B cell (primary cell): ENCODE data around the gene LSM7. TPM values are rescaled to one million over a fixed set of nuclear protein-coding genes. Genes with fewer than 3 reads are reported as not detected.

Source experiments
- ATAC-seq: fragments of 200-7000 bp; cut with Tn5 transposase; one replicate; pipeline ENCODE4 v1.10.0; 2021; ENCODE audit warnings: low read depth, mild to moderate bottlenecking, moderate number of reproducible peaks, moderate library complexity
- CTCF ChIA-PET: fragments of 350-600 bp; sonication (Branson Sonifier 250); formaldehyde crosslinking; loops from one replicate; lab custom pipeline; 2021; ENCODE audit warnings: antibody characterized with exemption, inconsistent platforms; lab: Charles Lee
- POLR2A ChIA-PET: fragments of 350-600 bp; sonication (Branson Sonifier 250); formaldehyde crosslinking; loops from one replicate; lab custom pipeline; 2021; ENCODE audit warnings: antibody characterized with exemption; lab: Charles Lee
- DNase-seq: peaks from one replicate; pipeline ENCODE4 v3.0.0; 2013
- H2AFZ ChIP-seq: 2 replicates; pipeline ENCODE4 v1.6.1; 2012; ENCODE audit warnings: mild to moderate bottlenecking, low read depth, low read length; ENCODE audit not compliant: insufficient read depth, poor library complexity, severe bottlenecking
- H3K27ac ChIP-seq, 2 donors: 1 replicate in 1 of 2; 2 replicates in 1 of 2; pipeline ENCODE4 v1.5.1; 2012 to 2013; ENCODE audit warnings: low read length in 2 of 2, mild to moderate bottlenecking in 2 of 2, moderate library complexity in 1 of 2
- H3K27me3 ChIP-seq, 4 experiments: fragments of 200-600 bp in 1 of 4; sonication (generic) in 1 of 4; replicated peaks in 1 of 4; 1 replicate in 2 of 4; 2 replicates in 2 of 4; pipeline versions ENCODE4 v1.6.1 to v1.7.0; 2013 to 2016; ENCODE audit warnings: low read length in 3 of 4, mild to moderate bottlenecking in 2 of 4, mixed read lengths in 1 of 4, moderate library complexity in 1 of 4; ENCODE audit not compliant: insufficient read depth in 4 of 4, control insufficient read depth in 3 of 4; ENCODE audit errors: control extremely low read depth in 1 of 4
- H3K36me3 ChIP-seq, 2 experiments: replicated peaks in 1 of 2; 1 replicate in 1 of 2; 2 replicates in 1 of 2; pipeline versions ENCODE4 v1.6.1 to v1.7.1; 2013; ENCODE audit warnings: low read length in 1 of 2; ENCODE audit not compliant: insufficient read depth in 2 of 2, control insufficient read depth in 1 of 2; ENCODE audit errors: control extremely low read depth in 1 of 2, extremely low read depth in 1 of 2
- H3K4me1 ChIP-seq, 2 donors: fragments of 200-600 bp in 1 of 2; sonication (generic) in 1 of 2; 1 replicate in 1 of 2; 2 replicates in 1 of 2; pipeline versions ENCODE4 v1.5.1 to v1.6.1; 2013 to 2017; ENCODE audit warnings: low read length in 2 of 2; ENCODE audit not compliant: control insufficient read depth in 2 of 2, insufficient read depth in 2 of 2
- H3K4me2 ChIP-seq: replicated peaks from 2 replicates; pipeline ENCODE3; 2012; ENCODE audit warnings: mild to moderate bottlenecking, low read depth, low read length; ENCODE audit not compliant: poor library complexity, severe bottlenecking
- H3K4me3 ChIP-seq, 5 experiments: fragments of 200-600 bp in 1 of 5; sonication (generic) in 1 of 5; 1 replicate in 3 of 5; 2 replicates in 2 of 5; pipeline versions ENCODE4 v1.5.1 to v1.7.0; 2011 to 2016; ENCODE audit warnings: low read length in 4 of 5, mild to moderate bottlenecking in 4 of 5, low read depth in 2 of 5, control low read depth in 1 of 5, moderate library complexity in 1 of 5; ENCODE audit not compliant: insufficient read depth in 1 of 5; ENCODE audit errors: control extremely low read depth in 1 of 5, extremely low read depth in 1 of 5
- H3K79me2 ChIP-seq: fragments of 200-600 bp; sonication (generic); one replicate; pipeline ENCODE4 v1.6.0; 2016; ENCODE audit warnings: low read length; ENCODE audit not compliant: control insufficient read depth, insufficient read depth
- H3K9ac ChIP-seq: fragments of 200-600 bp; sonication (generic); 2 replicates; pipeline ENCODE4 v1.6.1; 2017; ENCODE audit warnings: mild to moderate bottlenecking, low read length, moderate library complexity
- H3K9me3 ChIP-seq, 3 donors: one replicate each; pipeline versions ENCODE4 v1.6.1 to v1.7.1; 2013; ENCODE audit warnings: low read length in 2 of 3; ENCODE audit not compliant: control insufficient read depth in 2 of 3, insufficient read depth in 1 of 3; ENCODE audit errors: control extremely low read depth in 1 of 3
- H4K20me1 ChIP-seq: 2 replicates; pipeline ENCODE4 v1.6.0; 2012; ENCODE audit warnings: mild to moderate bottlenecking, low read length; ENCODE audit not compliant: insufficient read depth, control insufficient read depth, poor library complexity, severe bottlenecking
- H3K27ac Mint-ChIP-seq: one replicate; pipeline ENCODE4 v1.8.0; 2021; ENCODE audit warnings: mixed read lengths
- H3K27me3 Mint-ChIP-seq: one replicate; pipeline ENCODE4 v1.8.0; 2021; ENCODE audit warnings: mixed read lengths
- H3K4me1 Mint-ChIP-seq: one replicate; pipeline ENCODE4 v1.8.0; 2021; ENCODE audit warnings: mixed read lengths
- H3K4me3 Mint-ChIP-seq: one replicate; pipeline ENCODE4 v1.8.0; 2021; ENCODE audit warnings: mixed read lengths
- H3K9me3 Mint-ChIP-seq: one replicate; pipeline ENCODE4 v1.8.0; 2022; ENCODE audit warnings: mixed read lengths; ENCODE audit not compliant: insufficient read depth
- EZH2 ChIP-seq: IDR thresholded peaks from 2 replicates; pipeline ENCODE4 v1.6.1; 2012; ENCODE audit warnings: borderline replicate concordance, low read depth, mild to moderate bottlenecking, moderate library complexity, low read length; ENCODE audit not compliant: insufficient read depth, poor library complexity, severe bottlenecking
- WGBS: methylation state at CpG from one replicate; pipeline ENCODE4 v1.1.5; 2013; ENCODE audit warnings: missing lambda C conversion rate; ENCODE audit not compliant: insufficient coverage; 5-methylcytosine and 5-hydroxymethylcytosine counted together
- intact Hi-C: fragments of 100-400 bp; cut with micrococcal nuclease; formaldehyde crosslinking; loops from one replicate; pipeline ENCODE4 v1.10.0; 2022
- polyA plus RNA-seq: library from polyadenylated mRNA; depleted of rRNA; stranded (reverse); fragments of >200 nt; gene quantifications from 2 replicates; pipeline ENCODE4 v1.2.3, GENCODE V29; 2012
- total RNA-seq, 2 donors: library from RNA; stranded (reverse); fragments of 120-200 nt in 1 of 2; gene quantifications; 1 replicate in 1 of 2; 2 replicates in 1 of 2; pipeline versions ENCODE4 v1.2.3 to v1.2.4, GENCODE V29; 2013 to 2022
- TF ChIP-seq, protein P1 (sequence below): fragments of 200-600 bp; IDR thresholded peaks from one replicate; pipeline ENCODE4 v1.8.0; 2022; ENCODE audit warnings: antibody characterized with exemption, mild to moderate bottlenecking

LSM7 gene
- total and polyA plus RNA-seq, 2 donors (not counting 1 experiment from before 2014, with no cell fraction given): 201 to 820 TPM

GRCh38 chr19:2376784-2377519, 48.6 kb upstream of the LSM7 start:
- Histone ChIP-seq H3K4me2 (no peak overlapping the region), H2AFZ (no peak overlapping the region), H3K9me3 (peaks cover 0 to 27% (median 12%) of the 10 kb centered on the region in 3 donors), H3K36me3 (no peaks in the 10 kb centered on the region), H3K4me3 (no peak overlapping the region), H3K9ac (no peak overlapping the region), H3K4me1 (no peaks in the 10 kb centered on the region), H3K79me2 (no peaks in the 10 kb centered on the region), H3K27ac (no peak overlapping the region), H3K27me3 (no peaks in the 10 kb centered on the region), H4K20me1 (no peaks in the 10 kb centered on the region)
- no peak overlapping the region for H3K4me3 Mint-ChIP-seq
- ATAC-seq: no peak
- DNase-seq: no peak
- H3K4me1 Mint-ChIP-seq: peaks cover 2% of the 10 kb centered on the region
- no peaks in the 10 kb centered on the region for H3K9me3 Mint-ChIP-seq
- 92% methylated on average over 12 of the region's 15 CpGs for WGBS
- intact Hi-C loops: no loop called here
- no peak overlapping the region for H3K27ac Mint-ChIP-seq
- TF ChIP-seq, protein P1, sequence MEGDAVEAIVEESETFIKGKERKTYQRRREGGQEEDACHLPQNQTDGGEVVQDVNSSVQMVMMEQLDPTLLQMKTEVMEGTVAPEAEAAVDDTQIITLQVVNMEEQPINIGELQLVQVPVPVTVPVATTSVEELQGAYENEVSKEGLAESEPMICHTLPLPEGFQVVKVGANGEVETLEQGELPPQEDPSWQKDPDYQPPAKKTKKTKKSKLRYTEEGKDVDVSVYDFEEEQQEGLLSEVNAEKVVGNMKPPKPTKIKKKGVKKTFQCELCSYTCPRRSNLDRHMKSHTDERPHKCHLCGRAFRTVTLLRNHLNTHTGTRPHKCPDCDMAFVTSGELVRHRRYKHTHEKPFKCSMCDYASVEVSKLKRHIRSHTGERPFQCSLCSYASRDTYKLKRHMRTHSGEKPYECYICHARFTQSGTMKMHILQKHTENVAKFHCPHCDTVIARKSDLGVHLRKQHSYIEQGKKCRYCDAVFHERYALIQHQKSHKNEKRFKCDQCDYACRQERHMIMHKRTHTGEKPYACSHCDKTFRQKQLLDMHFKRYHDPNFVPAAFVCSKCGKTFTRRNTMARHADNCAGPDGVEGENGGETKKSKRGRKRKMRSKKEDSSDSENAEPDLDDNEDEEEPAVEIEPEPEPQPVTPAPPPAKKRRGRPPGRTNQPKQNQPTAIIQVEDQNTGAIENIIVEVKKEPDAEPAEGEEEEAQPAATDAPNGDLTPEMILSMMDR: no peak
- TF ChIP-seq EZH2: no peak
- ChIA-PET POLR2A (interaction anchor here (0.6 kb wide), 1 partner anchor 14 kb away, joined by 3 read pairs; no protein-coding TSS in a partner anchor), CTCF (no interaction called here)
- no peaks in the 10 kb centered on the region for H3K27me3 Mint-ChIP-seq

DNA sequence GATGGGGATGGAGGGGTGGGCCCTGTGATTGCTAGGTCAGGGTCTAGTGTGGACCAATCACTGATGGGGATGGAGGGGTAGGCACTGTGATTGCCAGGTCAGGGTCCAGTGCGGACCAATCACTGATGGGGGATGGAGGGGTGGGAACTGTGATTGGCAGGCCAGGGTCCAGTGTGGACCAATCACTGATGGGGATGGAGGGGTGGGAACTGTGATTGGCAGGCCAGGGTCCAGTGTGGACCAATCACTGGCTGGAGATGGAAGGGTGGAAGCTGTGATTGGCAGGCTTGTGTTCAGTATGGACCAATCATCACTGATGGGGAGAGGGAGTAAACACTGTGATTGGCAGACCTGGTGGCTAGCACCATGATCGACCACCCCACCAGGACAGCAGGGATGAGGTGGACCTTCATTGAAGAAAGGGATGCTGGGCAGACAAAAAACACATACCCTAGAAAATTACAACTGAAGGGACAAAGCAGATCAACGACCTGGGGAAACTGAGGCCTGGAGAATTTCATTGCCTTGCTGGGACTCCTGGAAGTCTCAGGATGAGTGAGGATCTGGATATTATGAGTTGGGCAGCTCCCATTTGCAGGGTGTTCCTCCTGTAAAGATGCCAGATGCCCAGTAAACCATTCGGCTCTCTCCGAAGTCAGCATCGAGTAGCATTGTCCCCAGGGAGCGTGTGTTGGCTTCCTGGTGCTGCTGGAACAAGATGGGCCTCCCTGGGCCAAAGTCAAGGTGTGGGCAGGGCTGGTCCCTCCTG, 47.2 kb upstream of the LSM7 start:
- TF ChIP-seq, protein P1: no peak
- TF ChIP-seq EZH2: no peak
- 79% methylated on average over 6 of the region's 7 CpGs for WGBS
- H3K27me3 Mint-ChIP-seq: no peaks in the 10 kb centered on the region
- Histone ChIP-seq H3K27ac (no peak overlapping the region), H3K4me3 (no peak overlapping the region), H3K4me2 (no peak overlapping the region), H3K27me3 (peaks cover 0 to 2% (median 0%) of the 10 kb centered on the region in 4 experiments), H3K9ac (no peak overlapping the region), H4K20me1 (no peaks in the 10 kb centered on the region), H3K79me2 (no peaks in the 10 kb centered on the region), H2AFZ (no peak overlapping the region), H3K9me3 (peaks cover 0 to 25% (median 9%) of the 10 kb centered on the region in 3 donors), H3K4me1 (no peaks in the 10 kb centered on the region), H3K36me3 (no peaks in the 10 kb centered on the region)
- intact Hi-C loops: no loop called here
- CTCF ChIA-PET: no interaction called here
- no peak for ATAC-seq
- DNase-seq: no peak
- H3K9me3 Mint-ChIP-seq: no peaks in the 10 kb centered on the region
- POLR2A ChIA-PET: no interaction called here
- H3K27ac Mint-ChIP-seq: peak overlapping the region; percentile 46
- peaks cover 2% of the 10 kb centered on the region for H3K4me1 Mint-ChIP-seq
- no peak overlapping the region for H3K4me3 Mint-ChIP-seq
